PC-3 (cell line): ENCODE measurements around the gene TPCN2. TPM values are rescaled to one million over a fixed set of nuclear protein-coding genes. Genes with fewer than 3 reads are reported as not detected.

Source experiments
- ATAC-seq: fragments of 200-7000 bp; cut with Tn5 transposase; 2 replicates; pipeline ENCODE4 v1.9.1; 2020; ENCODE audit warnings: mild to moderate bottlenecking, moderate library complexity
- BruUV-seq: library from RNA; stranded (reverse); fragments of 400-500 nt; replicated peaks from 2 replicates; lab custom pipeline; 2021; lab: Mats Ljungman, UMichigan
- CTCF ChIA-PET: fragments of 300-600 bp; sonication (Branson Sonifier 250); formaldehyde crosslinking; loops from one replicate; lab custom pipeline; 2022; ENCODE audit warnings: antibody characterized with exemption; lab: Charles Lee
- POLR2A ChIA-PET: fragments of 300-600 bp; sonication (Branson Sonifier 250); formaldehyde crosslinking; loops from one replicate; lab custom pipeline; 2022; ENCODE audit warnings: antibody characterized with exemption; ENCODE audit not compliant: unreplicated experiment; lab: Charles Lee
- DNase-seq: peaks from one replicate; pipeline ENCODE4 v3.0.0-alpha.2; 2015
- H2AFZ ChIP-seq: fragments of 300-600 bp; sonication (generic); 2 replicates; pipeline ENCODE4 v1.6.0; 2016; ENCODE audit warnings: antibody characterized with exemption, low read length
- H3F3A ChIP-seq: fragments of 300-600 bp; sonication (generic); one replicate; pipeline ENCODE4 v1.6.0; 2017; ENCODE audit warnings: antibody characterized with exemption, low read length, control low read depth, mild to moderate bottlenecking; ENCODE audit not compliant: unreplicated experiment
- H3K27ac ChIP-seq: fragments of 300-600 bp; sonication (generic); 2 replicates; pipeline ENCODE4 v1.5.1; 2016; ENCODE audit warnings: mild to moderate bottlenecking, low read length
- H3K27me3 ChIP-seq: fragments of 300-600 bp; sonication (generic); 2 replicates; pipeline ENCODE4 v1.6.1; 2016; ENCODE audit warnings: low read length, mixed read lengths
- H3K36me3 ChIP-seq: fragments of 300-600 bp; sonication (generic); 2 replicates; pipeline ENCODE4 v1.6.1; 2016; ENCODE audit warnings: low read depth, mixed run types, low read length, mixed read lengths
- H3K4me1 ChIP-seq: fragments of 300-600 bp; sonication (generic); 2 replicates; pipeline ENCODE4 v1.5.1; 2016; ENCODE audit warnings: low read length; ENCODE audit not compliant: insufficient read depth
- H3K4me2 ChIP-seq: fragments of 300-600 bp; sonication (generic); 2 replicates; pipeline ENCODE4 v1.6.0; 2016; ENCODE audit warnings: low read length
- H3K4me3 ChIP-seq: fragments of 300-600 bp; sonication (generic); 2 replicates; pipeline ENCODE4 v1.5.1; 2016; ENCODE audit warnings: mild to moderate bottlenecking, low read length, mixed read lengths
- H3K79me2 ChIP-seq: fragments of 300-600 bp; sonication (generic); 2 replicates; pipeline ENCODE4 v1.6.1; 2017; ENCODE audit warnings: low read length, mixed read lengths
- H3K9ac ChIP-seq: fragments of 300-600 bp; sonication (generic); 2 replicates; pipeline ENCODE4 v1.6.0; 2016; ENCODE audit warnings: mild to moderate bottlenecking, low read length
- H3K9me2 ChIP-seq: fragments of 300-600 bp; sonication (generic); replicated peaks from 2 replicates; pipeline ENCODE4 v1.6.1; 2016; ENCODE audit warnings: mixed run types, low read length, mixed read lengths
- H3K9me3 ChIP-seq: fragments of 300-600 bp; sonication (generic); 2 replicates; pipeline ENCODE4 v1.6.1; 2016; ENCODE audit warnings: low read length, mixed read lengths
- H4K20me1 ChIP-seq: fragments of 300-600 bp; sonication (generic); 2 replicates; pipeline ENCODE4 v1.6.1; 2016; ENCODE audit warnings: low read length, mixed read lengths
- EZH2 ChIP-seq: fragments of 300-600 bp; sonication (generic); IDR thresholded peaks from one replicate; pipeline ENCODE4 v1.6.1; 2017; ENCODE audit warnings: antibody characterized with exemption, mild to moderate bottlenecking, low read length; ENCODE audit not compliant: unreplicated experiment
- EZH2phosphoT487 ChIP-seq: fragments of 300-600 bp; sonication (generic); IDR thresholded peaks from 2 replicates; pipeline ENCODE4 v1.6.1; 2018; ENCODE audit warnings: mild to moderate bottlenecking, antibody characterized with exemption, low read length, borderline replicate concordance
- intact Hi-C: fragments of 100-400 bp; cut with micrococcal nuclease; formaldehyde crosslinking; loops from 2 replicates; pipeline ENCODE4 v1.9.0; 2023
- total RNA-seq: library from RNA; depleted of rRNA; stranded (reverse); fragments of >200 nt; gene quantifications from 2 replicates; pipeline ENCODE4 v1.2.3, GENCODE V29; 2014
- TF ChIP-seq, protein P1 (sequence below): fragments of 300-600 bp; sonication (generic); conservative IDR thresholded peaks from 2 replicates; pipeline ENCODE4 v1.5.1; 2017; ENCODE audit warnings: antibody characterized with exemption, low read depth, mild to moderate bottlenecking, low read length

Gene TPCN2
- total RNA-seq, 1 experiment from 2014 or later = 13.0 TPM

DNA sequence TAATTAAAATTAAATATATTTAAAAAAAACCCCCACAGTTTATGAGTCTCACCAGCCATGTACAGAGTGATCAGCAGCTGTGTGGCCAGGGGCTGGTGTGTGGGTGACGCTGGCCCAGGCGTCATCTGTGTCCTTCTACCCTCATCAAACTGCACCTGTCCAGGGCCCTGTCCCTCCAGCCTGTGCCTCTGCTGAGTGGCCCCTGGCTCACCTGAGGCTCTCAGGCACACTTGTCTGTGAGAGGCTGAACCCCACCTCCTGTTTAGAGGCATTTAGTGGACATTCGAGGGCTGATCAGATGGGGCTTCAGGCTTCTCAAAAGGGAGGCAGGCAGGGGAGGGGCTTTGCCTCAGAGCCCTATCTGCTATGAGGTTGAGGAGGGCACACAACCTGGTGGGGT lies 77.1 kb downstream of the TPCN2 start:
- H3K79me2 ChIP-seq = no peaks in the 10 kb centered on the region
- H2AFZ ChIP-seq = no peak overlapping the region
- H3K9me3 ChIP-seq = no peaks in the 10 kb centered on the region
- peaks cover 36% of the 10 kb centered on the region for H3K4me1 ChIP-seq
- H3K27me3 ChIP-seq = no peaks in the 10 kb centered on the region
- H3K4me3 ChIP-seq = no peak overlapping the region
- ChIA-PET CTCF (no interaction called here), POLR2A (no interaction called here)
- TF ChIP-seq, protein P1, sequence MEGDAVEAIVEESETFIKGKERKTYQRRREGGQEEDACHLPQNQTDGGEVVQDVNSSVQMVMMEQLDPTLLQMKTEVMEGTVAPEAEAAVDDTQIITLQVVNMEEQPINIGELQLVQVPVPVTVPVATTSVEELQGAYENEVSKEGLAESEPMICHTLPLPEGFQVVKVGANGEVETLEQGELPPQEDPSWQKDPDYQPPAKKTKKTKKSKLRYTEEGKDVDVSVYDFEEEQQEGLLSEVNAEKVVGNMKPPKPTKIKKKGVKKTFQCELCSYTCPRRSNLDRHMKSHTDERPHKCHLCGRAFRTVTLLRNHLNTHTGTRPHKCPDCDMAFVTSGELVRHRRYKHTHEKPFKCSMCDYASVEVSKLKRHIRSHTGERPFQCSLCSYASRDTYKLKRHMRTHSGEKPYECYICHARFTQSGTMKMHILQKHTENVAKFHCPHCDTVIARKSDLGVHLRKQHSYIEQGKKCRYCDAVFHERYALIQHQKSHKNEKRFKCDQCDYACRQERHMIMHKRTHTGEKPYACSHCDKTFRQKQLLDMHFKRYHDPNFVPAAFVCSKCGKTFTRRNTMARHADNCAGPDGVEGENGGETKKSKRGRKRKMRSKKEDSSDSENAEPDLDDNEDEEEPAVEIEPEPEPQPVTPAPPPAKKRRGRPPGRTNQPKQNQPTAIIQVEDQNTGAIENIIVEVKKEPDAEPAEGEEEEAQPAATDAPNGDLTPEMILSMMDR = no peak
- TF ChIP-seq EZH2phosphoT487 (no peak), EZH2 (no peak)
- no peaks in the 10 kb centered on the region for H3K9me2 ChIP-seq
- H3K27ac ChIP-seq = no peak overlapping the region
- intact Hi-C loops = loop anchor here (10.0 kb wide), 1 partner anchor 319 kb away; no protein-coding TSS in a partner anchor
- no TSS peak for BruUV-seq
- H3K36me3 ChIP-seq = no peaks in the 10 kb centered on the region
- no peak overlapping the region for H3K4me2 ChIP-seq
- H3F3A ChIP-seq = peaks cover 6% of the 10 kb centered on the region
- H3K9ac ChIP-seq = no peak overlapping the region
- no peak for DNase-seq
- ATAC-seq = no peak
- H4K20me1 ChIP-seq = no peaks in the 10 kb centered on the region

DNA sequence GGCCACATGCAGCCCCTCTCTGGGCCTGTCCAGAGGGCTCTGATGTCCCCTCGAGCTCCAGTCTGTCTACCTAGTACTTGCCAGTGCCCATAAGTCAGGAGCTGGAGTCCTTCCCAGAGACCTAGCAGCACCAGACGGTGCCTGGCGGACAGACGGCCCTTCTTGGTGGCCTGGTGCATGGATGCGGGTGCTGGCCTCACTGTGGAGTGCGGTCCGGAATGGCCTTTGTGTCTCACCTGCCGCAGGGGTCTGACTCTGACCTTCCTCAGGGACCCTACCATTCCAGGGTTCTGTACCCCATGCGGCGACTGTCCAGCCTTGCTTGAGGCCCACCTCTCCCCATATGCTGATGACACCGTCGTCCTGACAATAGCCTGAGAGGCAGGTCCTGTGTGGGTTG lies 77.6 kb downstream of the TPCN2 start:
- TF ChIP-seq, protein P1 = no peak
- TF ChIP-seq EZH2phosphoT487 = no peak
- no peak for TF ChIP-seq EZH2
- Histone ChIP-seq H3K27ac (no peak overlapping the region), H3K9ac (no peak overlapping the region), H3K4me3 (no peak overlapping the region), H4K20me1 (no peaks in the 10 kb centered on the region), H3K79me2 (no peaks in the 10 kb centered on the region), H3K9me2 (no peaks in the 10 kb centered on the region), H2AFZ (no peak overlapping the region), H3K9me3 (no peaks in the 10 kb centered on the region), H3K4me2 (no peak overlapping the region), H3K36me3 (no peaks in the 10 kb centered on the region), H3K4me1 (peaks cover 38% of the 10 kb centered on the region), H3K27me3 (no peaks in the 10 kb centered on the region), H3F3A (peaks cover 6% of the 10 kb centered on the region)
- intact Hi-C loops = loop anchor here (10.0 kb wide), 1 partner anchor 319 kb away; no protein-coding TSS in a partner anchor
- no peak for ATAC-seq
- no TSS peak for BruUV-seq
- ChIA-PET CTCF (no interaction called here), POLR2A (interaction anchor here (0.5 kb wide), 1 partner anchor 189 kb away, joined by 3 read pairs; no protein-coding TSS in a partner anchor)
- DNase-seq = no peak

DNA sequence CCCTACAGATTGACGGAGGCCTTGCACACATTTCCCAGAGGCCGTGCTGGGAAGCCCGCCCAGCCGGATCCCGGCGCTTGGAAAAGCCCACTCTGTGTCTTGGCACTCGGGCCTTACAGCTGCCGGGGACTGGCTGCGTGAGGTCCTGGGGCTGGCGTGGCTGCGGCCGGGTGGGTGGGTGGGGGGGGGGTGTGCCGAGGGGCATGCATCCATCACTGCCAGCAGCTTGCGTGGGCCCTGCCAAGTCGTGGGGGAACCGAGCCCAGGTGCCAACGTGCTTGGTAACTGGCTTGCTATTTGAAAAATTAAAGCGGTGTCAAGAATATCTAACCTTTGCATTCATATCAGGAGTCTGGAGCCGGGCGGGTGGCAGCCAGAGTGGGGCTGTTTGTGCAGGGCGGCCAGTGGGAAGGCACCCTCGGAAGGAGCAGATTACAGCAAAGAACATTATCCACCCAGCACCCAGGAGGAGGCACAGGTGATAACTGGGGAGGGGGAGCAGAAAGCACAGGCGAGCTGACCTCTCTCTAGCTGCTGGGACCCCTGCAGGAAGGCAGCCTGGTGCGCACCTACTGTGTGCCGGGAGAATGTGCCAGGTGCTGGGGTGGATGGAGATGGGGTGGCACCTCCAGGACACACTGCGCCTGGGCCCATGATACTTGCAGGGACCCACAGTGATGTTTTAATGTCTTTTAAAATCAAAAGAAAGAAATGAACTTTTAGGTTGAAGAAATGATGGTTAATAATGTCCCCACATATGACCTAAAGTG lies 78.5 kb downstream of the TPCN2 start:
- no peak for ATAC-seq
- ChIA-PET CTCF (no interaction called here), POLR2A (no interaction called here)
- intact Hi-C loops = loop anchor here (10.0 kb wide), 1 partner anchor 318 kb away; no protein-coding TSS in a partner anchor
- H3K4me2 ChIP-seq = no peak overlapping the region
- no peaks in the 10 kb centered on the region for H3K27me3 ChIP-seq
- no peak overlapping the region for H3K27ac ChIP-seq
- BruUV-seq = no TSS peak
- H3K9ac ChIP-seq = no peak overlapping the region
- peaks cover 6% of the 10 kb centered on the region for H3F3A ChIP-seq
- H3K36me3 ChIP-seq = no peaks in the 10 kb centered on the region
- no peak for DNase-seq
- no peaks in the 10 kb centered on the region for H3K79me2 ChIP-seq
- no peak overlapping the region for H3K4me3 ChIP-seq
- H3K9me2 ChIP-seq = no peaks in the 10 kb centered on the region
- TF ChIP-seq EZH2phosphoT487 = no peak
- TF ChIP-seq, protein P1 = no peak
- no peak for TF ChIP-seq EZH2
- peaks cover 36% of the 10 kb centered on the region for H3K4me1 ChIP-seq
- H2AFZ ChIP-seq = no peak overlapping the region
- H3K9me3 ChIP-seq = no peaks in the 10 kb centered on the region
- H4K20me1 ChIP-seq = no peaks in the 10 kb centered on the region
